ENCODE data around the gene EYA2.
A peak's percentile ranks its signal among the peaks of the same experiment; 100 is the strongest.
"Not testable (repeated sequence)": the region's sequence is repeated elsewhere in the genome, so short reads cannot be mapped to it uniquely, and the experiment has no call there.

The EYA2 gene

DNA sequence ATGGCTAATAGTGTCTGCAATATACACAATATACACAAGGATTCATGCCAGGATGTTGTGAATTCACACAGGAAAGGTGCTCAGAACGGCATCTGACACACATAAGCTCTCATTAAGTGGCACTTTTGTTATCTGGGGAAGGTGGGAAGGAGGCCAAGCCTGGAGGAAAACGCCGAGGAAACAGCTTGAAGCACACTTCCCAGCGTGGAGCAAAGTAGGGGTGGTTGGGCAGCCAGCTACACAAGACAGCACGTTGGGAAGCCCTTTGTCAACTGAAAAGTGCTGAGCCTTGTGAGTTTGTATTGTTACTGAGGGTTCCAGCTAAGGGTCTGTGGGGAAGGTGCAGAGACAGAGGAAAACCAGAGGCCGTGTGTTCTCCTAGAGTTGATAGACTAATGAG is 280.9 kb downstream of the EYA2 start:
- no peak for DNase-seq (ENCODE audit: low read depth)

DNA sequence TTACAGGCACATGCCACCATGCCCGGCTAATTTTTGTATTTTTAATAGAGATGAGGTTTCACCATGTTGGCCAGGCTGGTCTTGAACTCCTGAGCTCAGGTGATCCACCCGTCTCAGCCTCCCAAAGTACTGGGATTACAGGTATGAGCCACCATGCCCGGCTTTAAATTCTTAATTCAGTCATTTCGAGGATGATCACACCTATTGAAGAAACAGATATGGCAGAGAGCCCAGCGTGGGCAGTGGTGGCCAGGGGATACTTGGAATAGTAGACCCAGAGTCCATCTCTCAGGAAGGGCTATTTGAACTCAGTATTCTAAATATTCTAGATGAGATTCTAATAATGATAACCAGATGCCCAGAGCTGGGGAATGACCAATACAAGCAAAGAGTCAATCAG is 281.6 kb downstream of the EYA2 start:
- DNase-seq (ENCODE audit: low read depth): not testable (repeated sequence)

DNA sequence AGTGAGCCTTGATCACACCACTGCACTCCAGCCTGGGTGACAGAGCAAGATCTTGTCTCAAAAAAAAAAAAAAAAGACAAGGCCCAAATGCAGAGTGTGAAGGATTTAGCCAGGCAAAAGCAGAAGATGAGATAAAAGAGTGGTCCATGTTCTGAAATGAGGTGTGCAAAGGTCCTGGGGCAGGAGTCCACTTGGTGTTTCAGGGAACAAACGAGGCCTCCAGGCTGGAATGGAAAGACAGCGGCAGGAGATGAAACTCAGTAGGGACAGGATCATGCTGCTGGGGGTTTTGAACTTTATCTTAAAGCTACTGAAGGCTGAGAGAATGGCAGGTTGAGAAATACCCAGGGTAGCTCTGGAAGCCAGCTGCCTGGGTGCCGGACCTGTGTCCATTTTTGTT is 283.6 kb downstream of the EYA2 start:
- no peak for DNase-seq (ENCODE audit: low read depth)

DNA sequence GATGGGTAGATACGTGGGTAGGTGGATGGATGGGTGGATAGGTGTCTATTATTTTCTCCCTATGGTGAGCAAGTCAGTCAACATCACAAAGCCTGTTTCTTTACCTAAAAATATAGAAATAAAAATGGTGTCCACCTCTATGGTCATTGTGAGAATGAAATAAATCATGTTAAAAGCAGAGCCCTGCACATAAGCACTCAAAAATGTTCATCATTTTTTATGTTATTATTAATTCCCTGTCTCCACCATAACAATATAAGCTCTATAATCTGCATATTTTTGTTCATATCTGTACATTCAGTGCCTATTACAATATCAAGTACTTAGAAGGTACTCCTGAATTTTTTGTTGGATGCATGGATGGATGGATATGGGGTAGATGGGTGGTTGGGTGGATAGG is 284.2 kb downstream of the EYA2 start:
- DNase-seq (ENCODE audit: low read depth): no peak

DNA sequence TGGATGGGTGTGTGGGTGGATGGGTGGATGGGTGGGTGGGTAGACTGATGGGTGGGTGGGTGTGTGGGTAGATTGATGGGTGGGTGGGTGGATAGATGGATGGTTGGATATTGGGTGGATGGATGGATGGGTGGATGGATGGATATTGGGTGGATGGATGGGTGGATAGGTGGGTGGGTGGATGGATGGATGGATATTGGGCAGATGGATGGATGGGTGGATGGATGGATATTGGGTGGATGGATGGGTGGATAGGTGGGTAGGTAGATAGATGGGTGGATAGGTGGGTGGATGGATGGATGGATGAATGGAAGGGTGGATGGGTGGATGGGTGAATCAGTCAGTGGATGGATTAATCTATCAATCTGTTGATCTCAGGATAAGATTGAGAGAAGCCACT is 284.6 kb downstream of the EYA2 start:
- DNase-seq (ENCODE audit: low read depth): no peak

DNA sequence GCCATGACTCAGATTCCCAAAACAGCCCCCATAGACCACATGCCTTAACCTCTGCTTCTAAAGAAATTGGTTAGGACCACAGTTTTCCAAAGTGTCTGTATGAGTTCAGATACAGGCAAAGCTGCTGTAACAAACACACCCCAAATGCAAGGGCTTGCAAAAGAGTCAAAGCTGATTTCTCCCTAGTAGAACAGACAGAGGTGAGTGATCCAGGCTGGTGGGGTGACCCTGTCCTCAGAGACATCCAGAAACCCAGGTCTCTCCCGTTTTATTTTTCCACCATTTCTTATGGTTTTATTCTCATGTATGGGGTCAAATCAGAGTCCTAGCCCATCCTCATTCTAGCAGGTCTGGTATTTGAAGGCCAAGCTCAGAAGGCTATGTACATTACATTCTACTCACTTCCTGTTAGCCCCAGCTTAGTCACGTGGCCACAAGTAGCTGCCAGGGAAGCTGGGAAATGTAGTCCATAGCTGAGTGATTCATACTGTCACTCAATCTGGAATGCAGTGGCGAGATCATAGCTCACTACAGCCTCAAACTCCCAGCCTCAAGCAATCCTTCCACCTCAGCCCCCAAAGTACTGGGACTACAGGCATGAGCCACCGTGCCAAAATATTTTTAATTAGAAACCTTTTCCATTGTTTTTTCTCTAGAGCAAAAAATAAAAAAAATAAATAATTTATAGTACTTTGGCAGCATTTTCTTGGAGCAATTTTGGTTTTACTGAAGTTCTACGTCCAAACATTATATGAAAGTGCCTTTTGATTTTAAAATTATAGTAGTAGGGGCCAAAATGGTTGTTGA is 286.6 kb downstream of the EYA2 start:
- DNase-seq (ENCODE audit: low read depth): no peak

DNA sequence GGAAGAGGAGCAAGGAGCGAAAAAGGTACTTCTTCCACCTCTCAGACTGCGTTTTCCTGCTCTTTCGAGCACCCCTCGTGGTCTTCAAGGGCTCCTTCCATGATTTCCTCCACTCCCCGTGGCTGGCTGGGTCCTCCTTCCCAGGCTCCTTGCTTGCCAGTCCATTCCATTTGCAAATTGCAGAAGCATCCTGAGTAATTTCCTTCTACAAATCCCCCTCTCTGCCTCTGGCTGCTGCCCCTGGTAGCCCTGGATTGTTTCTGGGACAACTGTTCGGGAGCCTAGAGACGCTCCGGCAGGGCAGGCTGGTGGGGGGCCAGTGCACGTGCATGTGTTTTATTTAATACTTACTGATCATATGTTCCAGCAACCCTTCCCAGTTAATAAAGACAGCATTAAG is 288.7 kb downstream of the EYA2 start:
- DNase-seq (ENCODE audit: low read depth): no peak

DNA sequence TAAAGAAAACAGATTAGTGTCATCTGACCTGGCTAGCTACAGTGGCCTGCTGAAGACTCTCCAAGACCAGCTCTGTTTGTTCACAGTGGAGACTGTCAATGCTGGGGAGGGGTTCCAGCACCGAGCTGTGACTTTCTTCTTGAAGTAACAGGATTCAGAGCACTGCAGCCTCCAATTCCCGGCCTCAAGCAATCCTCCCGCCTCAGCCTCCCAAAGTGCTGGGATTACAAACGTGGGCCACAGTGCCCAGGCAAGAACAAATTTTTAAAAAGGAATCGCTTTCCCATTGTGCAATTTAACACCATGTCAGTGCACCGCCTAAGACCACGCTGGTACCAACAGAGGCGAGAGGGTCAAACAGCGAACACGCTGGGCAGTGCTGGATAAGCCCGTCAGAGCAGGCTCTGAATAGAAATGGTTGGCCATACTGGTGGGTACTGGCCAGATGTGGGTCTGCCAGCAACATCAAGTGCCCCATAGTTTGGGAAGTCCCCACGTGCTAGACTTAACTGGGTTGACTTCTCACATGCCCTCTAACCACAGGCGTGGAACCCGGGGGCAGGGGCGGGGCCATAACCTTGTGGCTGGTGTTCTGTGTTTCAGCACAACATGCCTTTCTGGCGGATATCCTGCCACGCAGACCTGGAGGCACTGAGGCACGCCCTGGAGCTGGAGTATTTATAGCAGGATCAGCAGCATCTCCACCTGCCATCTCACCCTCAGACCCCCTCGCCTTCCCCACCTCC is 293.0 kb downstream of the EYA2 start:
- no peak for DNase-seq (ENCODE audit: low read depth)

DNA sequence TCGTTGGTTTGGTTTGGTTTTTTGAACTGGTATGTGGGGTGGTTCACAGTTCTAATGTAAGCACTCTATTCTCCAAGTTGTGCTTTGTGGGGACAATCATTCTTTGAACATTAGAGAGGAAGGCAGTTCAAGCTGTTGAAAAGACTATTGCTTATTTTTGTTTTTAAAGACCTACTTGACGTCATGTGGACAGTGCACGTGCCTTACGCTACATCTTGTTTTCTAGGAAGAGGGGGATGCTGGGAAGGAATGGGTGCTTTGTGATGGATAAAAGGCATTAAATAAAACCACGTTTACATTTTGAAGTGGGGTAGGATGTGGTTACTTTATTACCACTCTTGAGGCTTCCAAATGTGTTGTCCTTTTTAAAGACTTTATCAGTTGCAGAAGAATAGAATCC is 293.9 kb downstream of the EYA2 start:
- DNase-seq (ENCODE audit: low read depth): no peak

DNA sequence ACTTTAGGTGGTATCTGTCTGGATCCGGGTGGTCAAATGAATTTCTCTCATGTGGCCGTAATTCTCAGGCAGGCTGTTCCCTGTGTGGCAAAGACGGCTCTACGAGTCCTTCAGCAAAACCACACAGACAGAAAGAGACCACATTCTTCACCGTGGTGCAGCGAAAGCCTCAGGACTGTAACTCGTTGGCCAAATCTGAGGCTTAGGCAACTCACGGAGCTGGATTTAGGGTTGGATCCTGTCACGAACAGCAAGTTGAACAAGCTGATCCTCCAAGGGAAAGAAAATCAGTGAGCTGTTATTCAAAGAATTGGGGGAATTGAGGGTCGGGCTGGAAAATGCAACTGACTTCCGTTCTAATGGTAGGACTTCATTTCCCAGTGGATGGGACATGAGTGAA is 294.4 kb downstream of the EYA2 start:
- no peak for DNase-seq (ENCODE audit: low read depth)

DNA sequence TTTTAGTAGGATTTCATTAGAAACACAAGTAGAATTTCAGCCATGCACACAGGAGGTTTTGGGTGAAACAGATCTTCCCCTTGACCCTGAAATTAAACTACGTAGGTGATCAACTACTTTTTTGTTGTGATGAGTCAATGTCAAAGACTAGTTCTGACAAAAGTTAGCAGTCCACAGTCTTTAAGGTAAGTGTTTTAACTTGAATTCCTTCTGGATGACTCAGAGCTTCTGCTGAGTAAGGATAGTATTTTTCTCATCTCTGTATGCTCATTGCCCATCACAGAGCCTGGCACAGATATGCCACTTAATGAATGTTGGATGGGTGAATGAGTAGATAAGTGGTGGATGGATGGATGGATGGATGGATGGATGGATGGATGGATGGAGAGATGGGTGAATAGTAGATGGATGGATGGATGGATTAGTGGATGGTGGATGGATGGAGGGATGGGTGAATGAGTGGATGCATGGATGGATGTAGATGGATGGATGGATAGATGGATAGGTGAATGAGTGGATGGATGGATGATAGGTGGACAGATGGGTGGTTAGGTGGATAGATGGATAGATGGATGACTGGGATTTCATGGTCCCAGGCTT is 296.5 kb downstream of the EYA2 start:
- DNase-seq (ENCODE audit: low read depth): no peak

DNA sequence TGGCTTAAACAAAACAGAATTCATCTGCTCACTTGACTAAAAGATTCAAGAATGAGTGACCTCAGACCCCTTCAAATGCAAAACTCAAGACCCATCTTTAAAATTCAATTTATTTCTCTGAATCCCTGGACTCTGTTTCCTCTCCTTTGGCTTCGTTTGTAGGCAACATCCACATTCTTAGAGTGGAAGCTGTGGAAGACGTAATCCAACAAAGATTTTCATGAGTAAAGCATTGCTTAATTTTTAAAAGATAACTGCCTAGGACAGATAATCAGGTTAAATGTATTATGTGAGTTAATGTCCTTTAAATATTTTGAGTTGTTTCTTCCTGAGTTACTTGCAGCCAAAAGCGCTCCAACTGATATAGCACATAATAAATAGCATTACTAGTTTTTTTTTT is 297.3 kb downstream of the EYA2 start:
- DNase-seq (ENCODE audit: low read depth): no peak

DNA sequence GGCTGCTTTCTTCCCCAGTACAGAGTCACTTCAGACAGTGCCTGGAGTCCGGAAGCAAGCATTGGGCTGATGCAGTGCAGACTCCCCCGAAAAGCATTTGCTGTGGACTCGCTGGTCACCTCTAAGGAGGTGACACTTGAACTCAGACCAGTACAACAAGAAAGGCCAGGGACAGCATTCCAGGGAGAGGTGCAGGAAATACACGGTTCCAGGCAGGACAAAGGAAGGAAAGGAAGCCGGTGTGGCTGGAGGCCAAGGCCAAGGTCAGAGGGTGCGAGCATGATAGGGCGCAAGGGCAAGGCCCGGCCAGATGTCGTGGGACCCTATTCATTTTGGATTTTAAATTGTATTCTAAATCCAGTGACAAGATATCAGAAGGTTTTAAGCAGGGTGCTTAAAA is 300.9 kb downstream of the EYA2 start:
- no peak for DNase-seq (ENCODE audit: low read depth)

DNA sequence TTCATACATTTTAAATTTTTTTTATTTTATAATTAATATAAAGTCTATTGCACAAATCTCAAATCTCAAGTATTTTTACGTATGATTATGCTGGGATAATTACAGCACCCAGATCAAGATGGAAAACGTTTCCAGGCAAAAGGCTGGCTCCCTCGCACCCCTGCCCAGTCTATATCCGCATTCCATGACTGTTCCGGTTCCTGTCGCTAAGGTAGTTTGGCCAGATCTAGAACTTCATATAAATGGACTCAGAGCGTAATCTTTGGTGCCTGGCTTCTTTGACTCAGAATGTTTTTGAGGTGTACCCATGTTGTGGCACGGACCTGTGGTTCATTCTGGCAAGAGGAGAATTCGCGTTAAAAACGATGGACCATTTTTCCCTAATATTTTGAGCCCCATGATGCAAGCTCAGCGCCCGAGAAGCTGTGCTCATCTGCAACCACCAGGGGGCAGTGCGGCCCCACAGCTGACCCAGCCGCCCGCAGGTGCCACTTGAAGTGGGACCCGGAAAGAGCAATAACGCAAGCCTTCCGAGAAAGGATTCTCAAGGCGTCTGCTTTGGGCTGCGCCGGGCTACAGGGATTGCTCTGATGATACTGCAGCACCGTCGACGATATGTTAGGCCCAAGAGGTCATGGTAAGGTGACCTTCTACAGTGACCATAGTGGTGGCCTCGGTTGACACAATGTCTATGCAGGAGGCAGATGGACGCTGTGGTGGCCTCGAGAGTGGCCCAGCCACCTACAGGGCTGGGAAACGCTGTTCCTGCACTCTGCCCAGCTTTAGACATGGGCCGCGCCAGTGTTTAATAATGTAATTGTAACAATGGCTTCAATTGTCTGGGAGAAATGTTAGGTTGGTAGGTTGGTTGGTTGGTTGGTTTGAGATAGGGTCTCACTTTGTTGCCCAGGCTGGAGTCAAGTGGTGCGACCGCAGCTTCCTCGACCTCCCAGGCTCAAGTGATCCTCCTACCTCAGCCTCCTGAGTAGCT is 301.7 kb downstream of the EYA2 start:
- peak; percentile 51 for DNase-seq (ENCODE audit: low read depth)

DNA sequence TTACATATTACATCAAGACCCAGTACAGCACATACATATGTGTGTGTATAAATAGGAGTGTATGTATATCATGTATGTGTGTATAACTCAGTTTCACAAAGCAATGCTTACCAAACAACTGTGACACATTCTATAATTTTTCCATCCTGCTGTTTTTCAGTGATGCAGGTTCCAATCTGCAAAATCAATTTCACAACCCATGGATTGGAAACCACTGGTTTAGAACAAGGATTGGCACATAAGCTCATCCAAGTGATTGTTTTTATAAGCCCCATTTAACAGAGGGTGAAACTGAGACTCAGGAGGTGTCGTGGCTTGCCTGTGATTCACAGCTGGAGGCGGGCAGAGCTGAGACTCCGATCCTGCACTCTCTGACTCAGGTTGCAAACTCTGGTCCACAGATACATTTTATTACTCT is 303.6 kb downstream of the EYA2 start:
- DNase-seq (ENCODE audit: low read depth): no peak

DNA sequence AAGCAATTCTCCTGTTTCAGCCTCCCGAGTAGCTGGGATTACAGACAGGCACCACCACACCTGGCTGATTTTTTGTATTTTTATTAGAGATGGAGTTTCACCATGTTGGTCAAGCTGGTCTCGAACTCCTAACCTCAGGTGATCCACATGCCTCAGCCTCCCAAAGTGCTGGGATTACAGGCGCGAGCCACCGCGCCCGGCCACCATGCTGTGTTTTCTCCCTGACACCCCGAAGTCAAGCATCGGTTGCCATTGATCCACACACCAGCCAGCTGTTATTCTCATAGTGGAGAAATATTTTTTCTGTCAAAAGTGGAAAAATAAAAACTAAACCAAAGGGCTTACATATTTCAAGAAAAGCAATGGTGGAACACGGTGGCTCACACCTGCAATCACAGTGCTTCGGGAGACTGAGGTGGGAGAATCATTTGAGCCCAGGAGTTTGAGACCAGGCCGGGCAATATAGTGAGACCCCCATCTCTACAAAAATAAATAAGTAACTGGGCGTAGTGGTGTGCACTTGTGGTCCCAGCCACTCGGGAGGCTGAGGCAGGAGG is 304.4 kb downstream of the EYA2 start:
- no peak for DNase-seq (ENCODE audit: low read depth)

DNA sequence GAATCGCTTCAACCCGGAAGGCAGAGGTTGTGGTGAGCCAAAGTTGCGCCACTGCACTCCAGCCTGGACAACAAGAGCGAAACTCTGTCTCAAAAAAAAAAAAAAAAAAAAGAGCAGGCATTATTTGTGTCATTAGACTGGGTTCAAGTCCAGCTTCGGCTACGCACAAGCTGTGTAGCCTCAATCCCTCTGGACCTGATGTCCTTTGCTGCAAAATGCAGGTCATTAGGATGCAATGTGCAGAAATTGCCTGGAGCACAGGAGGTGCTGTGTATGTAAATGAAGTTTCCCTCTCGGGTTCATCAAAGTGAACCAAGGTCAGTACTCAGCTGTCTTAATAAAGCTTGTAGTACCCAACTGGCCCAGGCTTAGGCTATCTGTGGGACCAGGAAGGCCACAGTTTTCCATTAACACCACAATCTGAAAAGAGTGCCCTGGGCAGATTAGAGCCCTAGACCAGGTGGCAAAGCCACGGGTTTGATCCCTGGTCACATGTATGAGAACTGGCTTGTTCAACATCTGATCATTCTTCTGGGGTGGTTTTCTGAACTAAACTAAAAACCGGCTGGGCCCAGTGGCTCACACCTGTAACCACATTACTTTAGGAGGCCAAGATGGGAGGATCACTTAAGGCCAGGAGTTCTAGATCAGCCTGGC is 306.6 kb downstream of the EYA2 start:
- no peak for DNase-seq (ENCODE audit: low read depth)

DNA sequence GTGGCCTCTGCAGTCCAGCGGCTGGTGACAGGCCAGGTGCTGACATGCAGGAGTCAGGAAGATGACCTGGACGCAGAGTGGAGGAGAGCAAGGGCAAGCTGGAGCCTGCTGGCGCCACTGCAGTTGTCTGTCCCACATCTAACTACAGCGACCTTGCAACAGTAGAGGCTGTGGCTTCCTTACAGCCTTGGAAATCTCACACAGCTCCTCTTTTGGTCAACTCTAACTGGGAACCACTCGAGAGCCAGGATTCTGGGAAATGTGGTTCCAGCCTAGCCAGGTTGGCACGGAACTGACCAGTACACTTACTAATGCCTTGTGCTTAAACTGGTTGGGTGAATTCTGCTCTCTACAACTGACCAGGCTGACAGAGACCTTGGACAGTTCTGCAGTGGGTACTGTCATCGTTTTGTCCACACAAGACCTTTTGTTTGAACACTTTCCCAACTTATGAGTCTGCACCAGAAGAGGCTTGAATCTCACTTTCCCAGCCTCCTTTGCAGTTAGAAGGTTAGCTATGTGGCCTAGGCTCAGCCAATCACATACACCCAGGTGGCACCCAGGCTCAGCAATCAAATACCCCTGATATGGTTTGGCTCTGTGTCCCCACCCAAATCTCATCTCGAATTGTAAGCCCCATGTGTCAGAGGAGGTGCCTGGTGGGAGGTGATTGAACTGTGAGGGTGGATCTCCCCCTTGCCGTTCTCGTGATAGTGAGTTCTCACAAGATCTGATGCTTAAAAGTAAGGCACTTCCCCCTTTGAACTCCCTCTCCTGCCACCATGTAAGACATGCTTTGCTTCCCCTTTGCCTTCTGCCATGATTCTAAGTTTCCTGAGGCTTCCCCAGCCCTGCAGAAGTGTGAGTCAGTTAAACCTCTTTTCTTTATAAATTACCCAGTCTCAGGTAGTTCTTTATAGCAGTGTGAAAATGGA is 308.4 kb downstream of the EYA2 start:
- no peak for DNase-seq (ENCODE audit: low read depth)

DNA sequence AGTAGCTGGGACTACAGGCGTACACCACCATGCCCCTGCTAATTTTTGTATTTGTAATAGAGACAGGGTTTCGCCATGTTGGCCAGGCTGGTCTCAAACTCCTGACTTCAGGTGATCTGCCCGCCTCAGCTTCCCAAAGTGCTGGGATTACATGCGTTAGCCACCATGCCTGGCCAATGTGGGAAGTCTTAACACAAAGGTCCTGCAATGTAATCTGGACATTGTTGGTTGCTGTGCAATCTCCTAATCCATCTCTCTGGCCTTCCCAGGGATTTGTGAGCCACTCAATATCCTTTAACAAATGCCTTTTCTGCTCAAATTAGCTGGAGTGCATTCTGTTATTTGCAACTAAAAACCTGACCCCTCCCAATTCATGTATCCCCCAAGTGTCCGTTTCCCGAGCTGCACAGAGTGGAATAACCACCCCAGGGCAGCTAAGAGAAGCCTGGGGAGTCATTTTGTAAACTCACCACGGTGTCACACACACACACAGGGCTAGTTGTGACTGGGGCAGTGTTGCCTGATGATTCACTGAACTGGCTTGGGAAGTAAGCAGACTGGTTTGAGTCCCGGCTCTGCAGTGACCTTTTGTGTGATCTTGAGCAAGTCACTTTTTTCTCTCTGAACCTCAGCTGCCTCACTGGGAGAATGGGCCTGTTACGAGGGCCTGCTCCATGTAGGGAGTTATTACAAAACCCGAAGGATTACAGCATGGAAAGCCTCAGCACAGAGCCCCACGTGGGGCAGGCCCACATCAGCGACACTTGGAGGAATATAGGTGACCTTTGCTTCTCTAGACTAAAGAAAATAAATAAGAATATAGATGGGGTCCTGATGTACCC is 309.6 kb downstream of the EYA2 start:
- DNase-seq (ENCODE audit: low read depth): no peak
